Fibroblast of skin of scalp (primary cell): ENCODE results near the gene ROPN1.
A peak's percentile ranks its signal among the peaks of the same experiment; 100 is the strongest.

ENCODE experiments used
- DNase-seq: peaks from one replicate; pipeline ENCODE4 v3.0.0-alpha.2; 2013

Gene ROPN1

GRCh38 chr3:123947482-123947881 lies 44.4 kb downstream of the ROPN1 start:
- no peak for DNase-seq

- DNase-seq, result no peak
These were observed 50.4 kb downstream of the ROPN1 start for GRCh38 chr3:123941542-123941941.

- peak; percentile 15 for DNase-seq
These were observed 50.8 kb downstream of the ROPN1 start for GRCh38 chr3:123941121-123941520.

GRCh38 chr3:123939706-123940105 lies 52.2 kb downstream of the ROPN1 start:
- DNase-seq, result no peak

GRCh38 chr3:123936400-123936799 lies 55.5 kb downstream of the ROPN1 start:
- DNase-seq, result no peak

- DNase-seq, result no peak
These were observed 56.1 kb downstream of the ROPN1 start for GRCh38 chr3:123935830-123936229.

GRCh38 chr3:123934250-123934649 lies 57.7 kb downstream of the ROPN1 start:
- DNase-seq, result no peak

GRCh38 chr3:123930445-123930844 lies 61.5 kb downstream of the ROPN1 start:
- peak; percentile 15 for DNase-seq

GRCh38 chr3:123929325-123929724 lies 62.6 kb downstream of the ROPN1 start:
- no peak for DNase-seq

GRCh38 chr3:123926396-123926795 lies 65.5 kb downstream of the ROPN1 start:
- no peak for DNase-seq

- DNase-seq, result no peak
These were observed 71.1 kb downstream of the ROPN1 start for GRCh38 chr3:123920868-123921267.

- DNase-seq, result no peak
These were observed 71.5 kb downstream of the ROPN1 start for GRCh38 chr3:123920383-123920782.

- no peak for DNase-seq
These were observed 72.6 kb downstream of the ROPN1 start for GRCh38 chr3:123919353-123919752.
